Naive B cell (primary cell): ENCODE results near the gene DPEP1. TPM values are rescaled to one million over a fixed set of nuclear protein-coding genes. Genes with fewer than 3 reads are reported as not detected.
"Not testable (repeated sequence)": the region's sequence is repeated elsewhere in the genome, so short reads cannot be mapped to it uniquely, and the experiment has no call there.

Source experiments
- ATAC-seq, 2 donors: fragments of 150-1000 bp; cut with Tn5 transposase; 2 replicates each; pipeline ENCODE4 v1.10.0; 2021; ENCODE audit warnings: low read depth in 2 of 2, mild to moderate bottlenecking in 2 of 2, moderate library complexity in 2 of 2
- DNase-seq: peaks from one replicate; pipeline ENCODE4 v3.0.0; 2022
- H3K27ac Mint-ChIP-seq, 6 donors: one replicate each; pipeline ENCODE4 v1.8.0; 2020 to 2022; ENCODE audit warnings: mild to moderate bottlenecking in 6 of 6, mixed read lengths in 6 of 6, moderate library complexity in 5 of 6, inconsistent platforms in 2 of 6
- H3K27me3 Mint-ChIP-seq, 3 donors: one replicate each; pipeline ENCODE4 v1.8.0; 2021 to 2022; ENCODE audit warnings: mixed read lengths in 3 of 3, mild to moderate bottlenecking in 1 of 3
- H3K36me3 Mint-ChIP-seq, 2 donors: one replicate each; pipeline ENCODE4 v1.8.0; 2020 to 2022; ENCODE audit warnings: mixed read lengths in 2 of 2, inconsistent platforms in 1 of 2, mild to moderate bottlenecking in 1 of 2
- H3K4me1 Mint-ChIP-seq, 3 donors: one replicate each; pipeline ENCODE4 v1.8.0; 2020 to 2022; ENCODE audit warnings: mixed read lengths in 3 of 3, inconsistent platforms in 1 of 3, mild to moderate bottlenecking in 1 of 3, moderate library complexity in 1 of 3
- H3K4me3 Mint-ChIP-seq, 8 donors: one replicate each; pipeline ENCODE4 v1.8.0; 2020 to 2022; ENCODE audit warnings: mild to moderate bottlenecking in 8 of 8, mixed read lengths in 8 of 8, moderate library complexity in 8 of 8, inconsistent platforms in 2 of 8
- H3K9me3 Mint-ChIP-seq, 7 donors: one replicate each; pipeline ENCODE4 v1.8.0; 2020 to 2022; ENCODE audit warnings: mixed read lengths in 7 of 7, mild to moderate bottlenecking in 5 of 7, inconsistent platforms in 2 of 7, moderate library complexity in 1 of 7
- polyA plus RNA-seq, 6 donors: library from polyadenylated mRNA; unstranded; fragments of 300-500 nt; fragmentation: Illumina TruSeq; gene quantifications; one replicate each; pipeline ENCODE4 v1.2.3, GENCODE V29; 2021; ENCODE audit warnings: low read depth in 6 of 6

Gene DPEP1
- polyA plus RNA-seq, 6 donors from 2014 or later = not detected

DNA sequence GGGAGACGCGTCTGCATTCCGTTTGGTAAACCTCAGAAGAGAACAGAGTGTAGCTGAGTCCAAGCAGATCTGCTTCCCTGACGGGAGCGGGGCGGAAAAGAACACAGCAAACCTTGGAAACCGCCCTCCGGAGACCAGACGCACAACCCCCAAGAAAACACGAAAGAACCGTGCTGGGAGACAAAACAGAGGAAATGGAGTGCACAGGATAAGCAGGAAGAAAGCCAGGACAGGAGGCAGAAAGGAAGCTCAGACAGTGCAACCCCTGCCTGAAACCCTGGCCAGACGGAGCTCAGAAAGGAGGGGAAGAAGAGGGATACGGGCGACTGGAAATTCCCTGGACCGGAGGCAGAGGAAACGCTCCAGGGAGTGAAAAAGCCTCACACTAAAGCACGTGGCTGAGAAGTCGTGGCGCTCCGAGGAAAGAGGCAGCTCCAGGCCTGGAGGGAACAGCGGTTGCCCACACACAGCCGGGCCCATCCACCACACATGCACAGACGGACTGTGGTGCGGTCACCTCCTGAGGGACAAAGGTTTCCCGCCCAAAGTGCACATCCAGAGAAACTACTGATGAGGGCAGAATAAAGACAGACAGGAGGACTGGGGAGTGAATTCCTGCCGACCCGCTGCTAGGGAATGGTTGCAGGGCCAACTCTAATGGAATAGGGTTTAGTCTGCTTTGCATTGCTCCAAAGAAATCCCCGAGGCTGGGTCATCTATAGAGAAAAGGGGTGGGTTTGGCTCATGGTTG is 10.2 kb downstream of the DPEP1 start:
- H3K27me3 Mint-ChIP-seq = peaks cover 5 to 54% (median 48%) of the 10 kb centered on the region in 3 donors
- DNase-seq = no peak
- H3K9me3 Mint-ChIP-seq = no peaks in the 10 kb centered on the region
- H3K4me3 Mint-ChIP-seq = peak overlapping the region in 1 of 8 donors; percentile 50
- H3K36me3 Mint-ChIP-seq = no peaks in the 10 kb centered on the region
- ATAC-seq = no peak
- no peak overlapping the region for H3K27ac Mint-ChIP-seq
- H3K4me1 Mint-ChIP-seq = no peaks in the 10 kb centered on the region

DNA sequence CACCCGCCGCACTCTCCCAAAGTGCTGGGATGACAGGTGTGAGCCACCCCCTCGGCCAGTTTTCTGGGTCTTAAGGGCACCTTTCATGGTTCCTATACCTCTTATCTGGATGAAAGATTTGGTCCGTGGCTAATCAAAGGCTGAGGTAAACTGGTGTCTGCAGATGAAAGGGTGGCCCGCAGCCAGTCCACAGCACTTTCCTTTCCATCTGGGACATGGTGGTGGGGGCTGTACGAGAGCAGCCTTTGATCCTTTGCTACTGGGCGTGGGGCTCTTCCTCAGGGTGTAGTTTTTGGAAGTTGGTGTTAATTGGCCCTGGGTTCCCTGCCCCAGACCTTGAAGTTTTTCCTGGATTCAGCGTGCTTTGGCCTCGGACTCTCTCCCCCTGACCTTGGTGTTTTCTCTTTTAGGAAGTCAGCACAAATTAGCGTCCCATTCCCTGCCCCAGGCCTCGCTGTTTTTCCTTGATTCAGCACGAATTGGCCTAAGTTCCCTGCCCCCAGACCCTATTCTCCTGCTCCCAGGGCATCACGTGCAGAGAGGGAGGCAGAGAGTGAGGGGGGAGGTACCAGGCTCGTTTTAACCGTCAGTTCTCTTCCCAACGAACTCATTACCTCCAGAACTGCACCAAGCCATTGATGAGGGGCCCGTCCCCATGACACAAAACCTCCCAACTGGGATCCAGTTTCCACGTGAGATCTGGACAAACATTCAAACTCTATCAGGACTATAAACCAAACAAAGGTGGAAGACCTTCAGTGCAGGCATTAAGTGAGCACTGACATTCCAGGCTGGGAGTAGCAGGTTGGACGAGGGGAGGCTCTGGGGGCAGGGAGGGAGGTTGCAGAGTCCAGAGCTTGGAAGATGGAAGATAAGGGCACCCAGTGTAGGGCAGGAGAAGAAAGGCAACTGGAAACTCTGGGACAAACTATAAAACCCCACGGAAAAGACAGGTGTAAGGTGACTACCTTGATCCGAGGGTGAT is 11.6 kb downstream of the DPEP1 start:
- no peaks in the 10 kb centered on the region for H3K9me3 Mint-ChIP-seq
- H3K27me3 Mint-ChIP-seq = peaks cover 5 to 60% (median 48%) of the 10 kb centered on the region in 3 donors
- no peak overlapping the region for H3K4me3 Mint-ChIP-seq
- H3K27ac Mint-ChIP-seq = no peak overlapping the region
- no peaks in the 10 kb centered on the region for H3K4me1 Mint-ChIP-seq
- ATAC-seq (no peak), DNase-seq (no peak)
- H3K36me3 Mint-ChIP-seq = no peaks in the 10 kb centered on the region

DNA sequence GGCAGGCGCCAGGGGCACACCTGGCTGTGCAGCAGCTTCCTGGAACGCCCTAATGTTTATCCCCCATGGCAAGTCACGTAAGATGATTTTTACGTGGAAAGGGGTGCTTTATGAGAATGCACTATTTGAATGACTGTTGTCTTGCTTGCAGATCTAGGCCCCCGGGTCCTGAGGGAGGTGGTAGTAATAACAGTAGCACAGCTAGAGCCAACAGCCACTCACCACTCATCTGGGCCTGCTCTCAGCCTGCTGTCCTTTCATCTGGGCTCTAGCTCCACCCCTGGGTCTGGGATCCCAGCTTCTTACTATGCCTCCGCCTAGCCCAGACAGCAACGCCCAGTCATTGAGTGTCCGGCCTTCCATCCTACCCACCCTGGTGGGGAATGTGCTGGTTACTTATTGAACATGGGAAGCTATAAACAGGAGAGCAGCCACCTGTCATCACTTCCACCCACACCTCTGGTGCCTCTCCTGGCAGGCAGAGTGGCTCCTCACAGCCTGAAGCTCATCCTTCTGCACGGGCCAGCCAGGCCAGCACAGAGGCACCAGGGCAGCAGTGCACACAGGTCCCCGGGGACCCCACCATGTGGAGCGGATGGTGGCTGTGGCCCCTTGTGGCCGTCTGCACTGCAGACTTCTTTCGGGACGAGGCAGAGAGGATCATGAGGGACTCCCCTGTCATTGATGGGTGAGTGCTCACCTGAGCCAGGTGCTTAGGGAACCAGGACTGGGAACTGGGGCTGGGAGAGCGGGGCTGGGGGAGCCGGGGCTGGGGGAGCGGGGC is 16.6 kb downstream of the DPEP1 start:
- DNase-seq (no peak), ATAC-seq (no peak)
- Mint-ChIP-seq H3K4me1 (peaks cover 0 to under 1% (median 0%) of the 10 kb centered on the region in 3 donors), H3K27ac (peak overlapping the region in 1 of 6 donors; percentile 72), H3K9me3 (no peaks in the 10 kb centered on the region), H3K4me3 (no peak overlapping the region), H3K27me3 (peaks cover 0 to 37% (median 7%) of the 10 kb centered on the region in 3 donors), H3K36me3 (no peaks in the 10 kb centered on the region)

DNA sequence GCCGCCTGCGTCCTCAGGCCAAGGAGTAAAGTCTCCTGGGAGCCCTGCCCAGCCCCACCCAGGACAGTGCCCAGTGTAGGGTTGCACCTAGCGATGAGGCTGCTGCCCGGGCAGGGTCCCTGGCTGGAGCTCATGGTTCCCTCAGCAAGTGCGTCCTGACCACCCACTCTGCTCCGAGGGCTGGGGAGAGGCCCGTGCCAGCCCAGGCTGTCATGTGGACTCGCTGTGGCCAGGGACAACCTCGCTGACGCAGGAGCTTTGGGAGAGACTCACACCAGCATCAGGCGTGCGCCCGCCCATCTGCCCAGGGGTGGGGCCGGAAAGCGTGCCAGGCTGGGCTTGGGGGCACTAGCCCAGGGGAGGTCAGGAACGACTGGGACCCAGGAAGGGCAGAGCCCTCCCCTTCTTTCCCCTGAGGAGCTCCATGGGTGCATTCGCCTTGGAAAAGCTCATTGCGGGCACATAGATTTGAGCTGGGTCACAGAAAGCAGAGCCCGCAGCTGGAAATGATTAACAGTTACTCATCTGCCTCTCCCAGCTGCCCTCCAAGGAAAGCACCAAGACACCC is 19.7 kb downstream of the DPEP1 start:
- no peaks in the 10 kb centered on the region for H3K9me3 Mint-ChIP-seq
- DNase-seq = no peak

DNA sequence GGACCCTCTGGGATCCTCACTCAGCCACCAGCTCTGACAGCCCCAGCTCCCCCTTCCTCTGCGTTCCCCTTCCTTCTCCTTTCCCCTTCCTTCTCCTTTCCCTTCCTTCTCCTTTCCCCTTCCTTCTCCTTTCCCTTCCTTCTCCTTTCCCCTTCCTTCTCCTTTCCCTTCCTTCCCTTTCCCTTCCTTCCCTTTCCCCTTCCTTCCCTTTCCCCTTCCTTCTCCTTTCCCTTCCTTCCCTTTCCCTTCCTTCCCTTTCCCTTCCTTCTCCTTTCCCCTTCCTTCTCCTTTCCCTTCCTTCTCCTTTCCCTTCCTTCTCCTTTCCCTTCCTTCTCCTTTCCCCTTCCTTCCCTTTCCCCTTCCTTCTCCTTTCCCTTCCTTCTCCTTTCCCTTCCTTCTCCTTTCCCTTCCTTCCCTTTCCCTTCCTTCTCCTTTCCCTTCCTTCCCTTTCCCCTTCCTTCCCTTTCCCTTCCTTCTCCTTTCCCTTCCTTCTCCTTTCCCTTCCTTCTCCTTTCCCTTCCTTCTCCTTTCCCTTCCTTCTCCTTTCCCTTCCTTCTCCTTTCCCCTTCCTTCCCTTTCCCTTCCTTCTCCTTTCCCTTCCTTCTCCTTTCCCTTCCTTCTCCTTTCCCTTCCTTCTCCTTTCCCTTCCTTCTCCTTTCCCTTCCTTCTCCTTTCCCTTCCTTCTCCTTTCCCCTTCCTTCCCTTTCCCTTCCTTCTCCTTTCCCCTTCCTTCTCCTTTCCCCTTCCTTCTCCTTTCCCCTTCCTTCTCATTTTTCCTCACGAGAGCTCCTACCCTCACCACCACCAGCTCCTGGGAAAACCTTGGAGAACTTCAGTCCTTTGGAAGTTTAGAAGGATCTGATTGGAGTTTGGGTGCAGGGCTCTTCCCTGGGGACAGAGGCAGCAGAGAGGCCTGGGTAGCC is 21.3 kb downstream of the DPEP1 start:
- not testable (repeated sequence) for H3K4me1 Mint-ChIP-seq, H3K4me3 Mint-ChIP-seq, DNase-seq, H3K9me3 Mint-ChIP-seq, ATAC-seq, H3K36me3 Mint-ChIP-seq
- Mint-ChIP-seq H3K27me3 (peaks cover 0 to 39% (median 0%) of the 10 kb centered on the region in 3 donors), H3K27ac (peak overlapping the region in 2 of 6 donors; percentile 43 to 56)

More for the DNA sequence above, 19.7 kb downstream of the DPEP1 start:
- Mint-ChIP-seq H3K27ac (peak overlapping the region in 2 of 6 donors; percentile 33 to 83), H3K27me3 (peaks cover 0 to 43% (median 0%) of the 10 kb centered on the region in 3 donors), H3K4me1 (peaks cover 0 to 3% (median 0%) of the 10 kb centered on the region in 3 donors), H3K4me3 (no peak overlapping the region), H3K36me3 (no peaks in the 10 kb centered on the region)
- ATAC-seq = no peak

DNA sequence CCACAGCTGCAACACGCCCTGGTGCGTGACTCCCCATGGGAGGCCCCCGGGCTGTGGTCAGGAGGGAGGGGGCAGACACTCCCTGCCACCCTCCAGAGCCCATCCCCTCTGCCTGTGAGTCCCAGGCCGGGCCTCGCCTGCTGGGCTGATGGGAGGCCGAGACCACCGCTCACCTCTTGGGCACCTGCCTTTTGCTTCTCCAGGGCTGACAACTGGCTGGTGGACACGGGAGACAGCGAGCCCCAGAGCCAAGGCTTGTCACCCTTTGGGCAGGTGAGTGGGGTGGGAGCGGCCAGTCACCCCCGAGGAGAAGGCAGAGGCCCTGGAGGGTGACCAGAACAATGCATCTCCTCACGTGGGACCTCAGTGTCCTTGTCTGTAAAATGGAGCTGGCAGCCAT is 23.2 kb downstream of the DPEP1 start:
- Mint-ChIP-seq H3K4me1 (peaks cover 8 to 13% (median 12%) of the 10 kb centered on the region in 3 donors), H3K27me3 (peaks cover 0 to 27% (median 0%) of the 10 kb centered on the region in 3 donors), H3K9me3 (no peaks in the 10 kb centered on the region), H3K4me3 (no peak overlapping the region), H3K27ac (peak overlapping the region in 1 of 6 donors; percentile 30), H3K36me3 (no peaks in the 10 kb centered on the region)
- DNase-seq (no peak), ATAC-seq (no peak)

DNA sequence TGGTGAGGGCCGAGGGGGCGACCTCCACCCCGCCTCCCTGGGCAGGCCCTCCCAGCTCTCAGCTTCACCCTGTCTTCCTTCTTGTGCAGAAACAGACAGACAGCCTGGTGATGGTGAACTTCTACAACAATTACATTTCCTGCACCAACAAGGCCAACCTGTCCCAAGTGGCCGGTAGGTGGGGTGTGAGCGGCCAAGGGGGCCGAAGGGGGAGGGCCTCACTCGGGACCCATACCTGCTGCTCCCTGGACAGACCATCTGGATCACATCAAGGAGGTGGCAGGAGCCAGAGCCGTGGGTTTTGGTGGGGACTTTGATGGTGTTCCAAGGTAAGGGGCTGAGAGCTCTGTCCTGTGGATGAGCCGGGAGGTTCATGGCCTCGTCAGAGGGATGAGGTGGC is 23.9 kb downstream of the DPEP1 start:
- ATAC-seq (no peak), DNase-seq (no peak)
- Mint-ChIP-seq H3K4me1 (peaks cover 8 to 13% (median 12%) of the 10 kb centered on the region in 3 donors), H3K27ac (no peak overlapping the region), H3K36me3 (no peaks in the 10 kb centered on the region), H3K4me3 (no peak overlapping the region), H3K9me3 (no peaks in the 10 kb centered on the region), H3K27me3 (peaks cover 0 to 25% (median 0%) of the 10 kb centered on the region in 3 donors)

DNA sequence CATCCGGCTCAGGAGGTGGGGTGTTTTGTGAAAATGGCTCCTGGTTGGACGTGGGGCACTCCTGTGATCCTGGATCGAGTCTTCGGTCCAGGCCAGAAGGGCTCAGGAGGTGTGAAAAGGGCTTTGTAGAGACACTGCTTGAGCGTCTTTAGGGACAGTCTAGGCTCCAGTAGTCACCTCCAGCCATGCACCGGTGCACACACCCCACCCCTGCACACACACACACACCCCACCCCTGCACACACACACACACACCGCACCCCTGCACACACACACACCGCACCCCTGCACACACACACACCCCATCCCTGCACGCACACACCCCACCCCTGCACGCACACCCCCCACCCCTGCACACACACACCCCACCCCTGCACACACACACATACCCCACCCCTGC is 25.0 kb downstream of the DPEP1 start:
- Mint-ChIP-seq H3K9me3 (no peaks in the 10 kb centered on the region), H3K27me3 (peaks cover 0 to 15% (median 0%) of the 10 kb centered on the region in 3 donors), H3K36me3 (no peaks in the 10 kb centered on the region), H3K4me1 (peaks cover 8 to 13% (median 12%) of the 10 kb centered on the region in 3 donors), H3K27ac (no peak overlapping the region), H3K4me3 (no peak overlapping the region)
- ATAC-seq = no peak
- DNase-seq = no peak

DNA sequence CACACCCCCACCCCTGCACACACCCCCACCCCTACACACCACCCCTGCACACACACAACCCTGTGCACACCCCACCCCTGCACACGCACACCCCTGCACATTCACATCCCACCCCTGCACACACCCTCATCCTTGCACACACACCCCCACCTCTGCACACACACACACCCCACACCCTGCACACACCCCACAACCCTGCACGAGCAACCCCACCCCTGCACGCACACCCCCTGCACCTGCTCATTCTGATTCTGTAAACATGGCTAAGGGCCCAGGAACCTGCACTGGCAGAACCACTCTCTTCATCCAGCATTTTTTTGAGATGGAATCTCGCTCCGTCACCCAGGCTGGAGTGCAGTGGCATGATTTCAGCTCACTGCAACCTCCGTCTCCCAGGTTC is 25.9 kb downstream of the DPEP1 start:
- H3K4me1 Mint-ChIP-seq = peaks cover 8 to 13% (median 12%) of the 10 kb centered on the region in 3 donors
- ATAC-seq (no peak), DNase-seq (no peak)
- H3K27me3 Mint-ChIP-seq = peaks cover 0 to 11% (median 0%) of the 10 kb centered on the region in 3 donors
- peak overlapping the region in 1 of 8 donors; percentile 24 for H3K4me3 Mint-ChIP-seq
- H3K36me3 Mint-ChIP-seq = no peaks in the 10 kb centered on the region
- H3K9me3 Mint-ChIP-seq = no peaks in the 10 kb centered on the region
- H3K27ac Mint-ChIP-seq = no peak overlapping the region

DNA sequence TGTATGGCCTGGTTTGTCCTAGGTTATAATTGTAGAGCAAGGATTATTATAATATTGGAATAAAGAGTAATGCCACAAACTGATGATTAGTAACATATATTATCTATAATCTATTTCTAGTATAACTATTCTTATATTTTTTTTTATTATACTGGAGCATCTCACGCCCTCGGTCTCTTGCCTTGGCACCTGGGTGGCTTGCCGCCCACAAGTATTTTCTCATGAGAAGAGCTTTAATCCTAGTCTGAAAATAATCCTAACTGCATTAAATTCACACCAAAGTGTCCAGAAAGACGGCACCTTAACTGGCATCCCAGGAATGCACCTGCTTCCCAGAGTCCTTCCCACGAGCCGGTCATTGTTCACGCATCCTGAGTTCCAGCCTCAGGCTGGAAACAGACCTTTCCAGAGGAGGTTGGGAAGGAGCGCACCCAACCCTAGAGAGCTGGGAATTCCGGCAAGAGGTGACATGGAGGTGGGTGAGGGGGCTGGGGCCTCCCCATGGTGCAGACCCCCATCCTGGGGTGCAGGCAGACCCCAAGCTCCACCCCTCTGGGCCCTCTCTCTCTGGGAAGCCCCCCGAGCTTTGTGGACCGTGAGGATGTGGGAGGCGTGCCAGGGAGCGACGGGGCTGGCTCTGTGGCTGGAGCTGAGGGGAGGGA is 28.1 kb downstream of the DPEP1 start:
- DNase-seq = no peak
- H3K9me3 Mint-ChIP-seq = no peaks in the 10 kb centered on the region

DNA sequence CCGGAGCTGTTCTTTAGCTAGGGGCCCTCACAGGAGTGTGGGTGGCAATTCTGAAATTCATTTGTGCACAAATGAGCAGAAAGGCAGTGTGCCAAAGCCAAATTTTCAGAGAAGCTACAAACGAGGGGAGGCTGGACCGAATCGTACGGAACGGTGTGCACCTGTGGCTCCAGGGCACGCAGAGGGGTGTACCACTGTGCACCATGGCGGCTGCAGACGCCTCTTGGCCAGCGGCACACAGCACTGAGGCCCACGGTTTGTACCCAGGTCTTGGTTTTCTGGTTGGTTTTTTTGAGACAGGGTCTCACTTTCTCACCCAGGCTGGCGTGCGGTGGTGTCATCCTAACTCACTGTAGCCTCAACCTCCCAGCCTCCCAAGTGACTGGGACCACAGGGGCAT is 29.1 kb downstream of the DPEP1 start:
- H3K4me3 Mint-ChIP-seq = no peak overlapping the region
- ATAC-seq = no peak
- no peaks in the 10 kb centered on the region for H3K9me3 Mint-ChIP-seq
- no peak for DNase-seq
- H3K4me1 Mint-ChIP-seq = peaks cover 8 to 12% (median 10%) of the 10 kb centered on the region in 3 donors
- no peak overlapping the region for H3K27ac Mint-ChIP-seq
- no peaks in the 10 kb centered on the region for H3K36me3 Mint-ChIP-seq
- H3K27me3 Mint-ChIP-seq = no peaks in the 10 kb centered on the region

More for the DNA sequence above, 28.1 kb downstream of the DPEP1 start:
- peak overlapping the region in 3 of 8 donors; percentile 65 to 84 (median 73) for H3K4me3 Mint-ChIP-seq
- ATAC-seq = no peak
- H3K27ac Mint-ChIP-seq = peak overlapping the region in 2 of 6 donors; percentile 11 to 62
- H3K4me1 Mint-ChIP-seq = peaks cover 8 to 12% (median 10%) of the 10 kb centered on the region in 3 donors
- H3K27me3 Mint-ChIP-seq = no peaks in the 10 kb centered on the region
- no peaks in the 10 kb centered on the region for H3K36me3 Mint-ChIP-seq
